Adrenal gland (tissue), 12 donors: ENCODE measurements around the gene MAPRE3. TPM values are rescaled to one million over a fixed set of nuclear protein-coding genes. Genes with fewer than 3 reads are reported as not detected.
A peak's percentile ranks its signal among the peaks of the same experiment; 100 is the strongest.

ENCODE experiments used
- DNase-seq, 7 donors: peaks; one replicate each; pipeline ENCODE4 v3.0.0-alpha.2; 2019 to 2020
- H3K27ac ChIP-seq, 5 donors: fragments of 200-600 bp; sonication (generic) in 4 of 5; 1 replicate in 3 of 5; 2 replicates in 2 of 5; pipeline versions ENCODE4 v1.5.1 to v1.8.0; 2016 to 2020; ENCODE audit warnings: mild to moderate bottlenecking in 1 of 5
- H3K27me3 ChIP-seq: fragments of 200-600 bp; 2 replicates; pipeline ENCODE4 v1.8.0; 2021
- H3K36me3 ChIP-seq, 2 donors: fragments of 200-600 bp; replicated peaks in 1 of 2; 1 replicate in 1 of 2; 2 replicates in 1 of 2; pipeline versions ENCODE4 v1.5.1 to v1.8.0; 2018 to 2022
- H3K4me1 ChIP-seq, 2 donors: fragments of 200-600 bp; replicated peaks in 1 of 2; 1 replicate in 1 of 2; 2 replicates in 1 of 2; pipeline versions ENCODE4 v1.5.1 to v1.8.0; 2018 to 2021
- H3K4me3 ChIP-seq, 4 donors: fragments of 200-600 bp; sonication (generic) in 3 of 4; one replicate each; pipeline ENCODE4 v1.5.1; 2016 to 2018
- H3K9me3 ChIP-seq, 3 donors: fragments of 200-600 bp; sonication (generic) in 1 of 3; replicated peaks in 1 of 3; 1 replicate in 2 of 3; 2 replicates in 1 of 3; pipeline versions ENCODE4 v1.5.1 to v1.8.0; 2016 to 2021
- POLR2A ChIP-seq, 2 donors: fragments of 450-650 bp; IDR thresholded peaks; one replicate each; pipeline ENCODE4 v1.6.1; 2017; ENCODE audit warnings: antibody characterized with exemption in 2 of 2, mild to moderate bottlenecking in 2 of 2, moderate library complexity in 1 of 2
- WGBS, 4 donors: extraction: QIAGEN DNeasy Blood & Tissue Kit in 2 of 4; methylation state at CpG; one replicate each; pipeline versions ENCODE4 v1.1.5 to v1.1.7; 2013 to 2017; 5-methylcytosine and 5-hydroxymethylcytosine counted together
- intact Hi-C, 2 donors: fragments of 100-400 bp; cut with DNase I; formaldehyde crosslinking; loops; one replicate each; pipeline versions ENCODE4 v1.14.1 to v1.15.0; 2022 to 2023
- polyA plus RNA-seq, 3 donors: library from polyadenylated mRNA; stranded (reverse); fragments of 200-250 nt in 2 of 3; fragments of 350-450 nt in 1 of 3; fragmentation: Illumina TruSeq in 1 of 3; extraction: RNeasy Lipid Tissue Mini Kit (QIAGEN cat#74804) in 1 of 3; gene quantifications; one replicate each; pipeline ENCODE4 v1.2.3, GENCODE V29; 2013 to 2014
- total RNA-seq, 9 donors: library from RNA; depleted of rRNA in 4 of 9; stranded (reverse); fragments of >200 nt in 4 of 9; fragments of 120-200 nt in 1 of 9; fragmentation: NEBNext Ultra II Directional in 1 of 9; extraction: Animal tissue kit (Norgen Biotek cat#: 25700) in 1 of 9; gene quantifications; one replicate each; pipeline versions ENCODE4 v1.1.0 to v1.2.4, GENCODE V29; 2013 to 2023
- TF ChIP-seq, protein P1 (sequence below), 6 experiments: fragments of 450-650 bp in 4 of 6; fragments of 200-600 bp in 2 of 6; sonication (generic) in 1 of 6; IDR thresholded peaks; 1 replicate in 5 of 6; 2 replicates in 1 of 6; pipeline versions ENCODE4 v1.5.1 to v1.8.0; 2016 to 2021; ENCODE audit warnings: antibody characterized with exemption in 6 of 6, mild to moderate bottlenecking in 2 of 6, moderate library complexity in 1 of 6
- donor health status: healthy with polysubstance abuse.
- donor health status: Bipolar disorder and iron deficiency.
- donor health status: DM: yes; HTN: yes; CAD: no.
- donor health status: DM: no; HTN: no; CAD: no.
- donor health status: DM: no; HTN: no; CAD: no.
- donor health status: DM: yes; HTN: yes; CAD: no.

The MAPRE3 gene
- total and polyA plus RNA-seq, 12 donors = 11.0 to 73.0 (median 19.3) TPM

DNA sequence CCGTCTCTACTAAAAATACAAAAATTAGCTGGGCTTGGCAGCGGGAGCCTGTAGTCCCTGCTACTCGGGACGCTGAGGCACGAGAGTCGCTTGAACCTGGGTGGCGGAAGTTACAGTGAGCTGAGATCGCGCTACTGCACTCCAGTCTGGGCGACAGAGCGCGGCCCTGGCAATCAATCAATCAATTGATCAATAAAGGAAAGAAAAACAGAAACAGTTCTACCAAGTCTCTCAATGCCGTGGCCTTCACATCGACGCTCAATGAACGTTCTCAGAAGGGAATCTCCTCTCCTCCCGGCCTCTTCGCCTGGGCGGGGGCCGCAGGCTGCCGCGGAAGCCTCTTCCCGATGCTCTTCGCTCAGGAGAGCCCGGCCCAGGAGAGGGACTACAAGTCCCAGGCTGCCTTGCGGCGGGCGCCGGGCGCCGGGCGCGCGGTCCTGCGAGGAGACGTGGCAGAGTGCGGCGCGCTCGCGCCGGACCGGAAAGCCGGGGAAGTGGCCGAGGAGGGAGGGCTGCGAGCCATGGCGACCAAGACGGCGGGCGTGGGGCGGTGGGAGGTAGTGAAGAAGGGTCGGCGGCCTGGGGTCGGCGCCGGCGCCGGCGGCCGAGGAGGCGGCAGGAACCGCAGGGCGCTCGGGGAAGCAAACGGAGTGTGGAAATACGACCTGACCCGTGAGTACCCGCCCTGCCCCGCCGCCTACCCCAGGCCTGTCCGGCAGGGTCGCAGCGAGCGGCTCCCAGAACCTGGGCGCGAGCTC lies 62.2 kb downstream of the MAPRE3 start, which contains the start of gene TMEM214:
TSS of gene TMEM214 (plus strand) at position 471 of the 758 bp plus-strand sequence. CDS start at position 522, 51 bp downstream.
- H3K9me3 ChIP-seq = no peaks in the 10 kb centered on the region
- H3K27ac ChIP-seq = peak within 1 kb of the TSS in 4 of 5 donors; percentile 62 to 87 (median 73)
- WGBS, 4 donors = 0 to 1% (median 0%) methylated on average over 27 to 76 of the region's 76 CpGs
- intact Hi-C loops = loop anchor here (5.0 to 10.0 kb wide), 2 partner anchors 50 to 52 kb away; partner anchors contain the start of gene KHK (in 1 of the 2)
- peak; percentile 88 to 94 (median 90) for DNase-seq
- H3K4me1 ChIP-seq = peaks cover 10 to 22% of the 10 kb centered on the region in 2 donors
- peak; percentile 67 to 70 for TF ChIP-seq POLR2A (IDR thresholded peaks at IDR 0.05)
- TF ChIP-seq, protein P1, sequence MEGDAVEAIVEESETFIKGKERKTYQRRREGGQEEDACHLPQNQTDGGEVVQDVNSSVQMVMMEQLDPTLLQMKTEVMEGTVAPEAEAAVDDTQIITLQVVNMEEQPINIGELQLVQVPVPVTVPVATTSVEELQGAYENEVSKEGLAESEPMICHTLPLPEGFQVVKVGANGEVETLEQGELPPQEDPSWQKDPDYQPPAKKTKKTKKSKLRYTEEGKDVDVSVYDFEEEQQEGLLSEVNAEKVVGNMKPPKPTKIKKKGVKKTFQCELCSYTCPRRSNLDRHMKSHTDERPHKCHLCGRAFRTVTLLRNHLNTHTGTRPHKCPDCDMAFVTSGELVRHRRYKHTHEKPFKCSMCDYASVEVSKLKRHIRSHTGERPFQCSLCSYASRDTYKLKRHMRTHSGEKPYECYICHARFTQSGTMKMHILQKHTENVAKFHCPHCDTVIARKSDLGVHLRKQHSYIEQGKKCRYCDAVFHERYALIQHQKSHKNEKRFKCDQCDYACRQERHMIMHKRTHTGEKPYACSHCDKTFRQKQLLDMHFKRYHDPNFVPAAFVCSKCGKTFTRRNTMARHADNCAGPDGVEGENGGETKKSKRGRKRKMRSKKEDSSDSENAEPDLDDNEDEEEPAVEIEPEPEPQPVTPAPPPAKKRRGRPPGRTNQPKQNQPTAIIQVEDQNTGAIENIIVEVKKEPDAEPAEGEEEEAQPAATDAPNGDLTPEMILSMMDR (IDR thresholded peaks at IDR 0.05) = peak in 3 of 6 experiments; percentile 19 to 42 (median 35)
- H3K4me3 ChIP-seq = peak within 1 kb of the TSS; percentile 54 to 99 (median 65)
- no peaks in the 10 kb centered on the region for H3K27me3 ChIP-seq
- H3K36me3 ChIP-seq = peaks cover 0 to 29% of the 10 kb centered on the region in 2 donors

DNA sequence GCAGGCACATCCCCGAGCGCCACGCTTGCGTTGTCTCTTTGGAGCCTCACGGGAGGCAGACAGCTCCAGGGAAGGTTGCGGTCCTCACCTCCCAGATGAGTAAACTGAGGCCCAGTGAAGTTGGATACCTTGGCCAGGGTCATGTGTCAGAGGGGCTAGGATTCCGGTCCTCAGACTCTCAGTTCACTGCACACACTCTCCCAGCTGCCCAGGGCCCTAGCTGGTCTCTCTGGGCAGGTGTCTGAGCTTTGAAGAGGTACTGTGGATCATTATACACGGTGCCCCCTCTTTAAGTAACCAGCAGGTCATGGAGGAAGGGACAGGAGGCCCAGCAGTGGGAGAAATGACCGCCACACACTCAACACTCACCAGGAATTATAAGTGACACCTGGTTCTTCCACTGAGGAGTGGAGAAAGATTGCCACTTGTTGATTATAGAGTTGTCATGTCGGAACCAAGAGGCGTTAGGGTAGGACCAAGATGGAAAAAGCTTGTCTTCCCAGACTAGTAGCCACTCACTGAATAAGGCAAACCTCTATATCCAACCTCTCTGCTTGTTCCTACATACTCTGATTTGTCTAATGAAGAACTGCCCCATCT lies 62.9 kb downstream of the MAPRE3 start:
- Histone ChIP-seq H3K4me3 (peak overlapping the region; percentile 54 to 99 (median 65)), H3K36me3 (peaks cover 0 to 36% of the 10 kb centered on the region in 2 donors), H3K27ac (peak overlapping the region in 4 of 5 donors; percentile 62 to 87 (median 73)), H3K9me3 (no peaks in the 10 kb centered on the region), H3K27me3 (no peaks in the 10 kb centered on the region), H3K4me1 (peaks cover 10 to 22% of the 10 kb centered on the region in 2 donors)
- no peak for DNase-seq
- 14 to 28% (median 15%) methylated on average over 5 to 11 of the region's 11 CpGs for WGBS, 4 donors
- no peak for TF ChIP-seq POLR2A (IDR thresholded peaks at IDR 0.05)
- intact Hi-C loops = loop anchor here (5.0 to 10.0 kb wide), 2 partner anchors 49 to 51 kb away; partner anchors contain the start of gene KHK (in 1 of the 2)

DNA sequence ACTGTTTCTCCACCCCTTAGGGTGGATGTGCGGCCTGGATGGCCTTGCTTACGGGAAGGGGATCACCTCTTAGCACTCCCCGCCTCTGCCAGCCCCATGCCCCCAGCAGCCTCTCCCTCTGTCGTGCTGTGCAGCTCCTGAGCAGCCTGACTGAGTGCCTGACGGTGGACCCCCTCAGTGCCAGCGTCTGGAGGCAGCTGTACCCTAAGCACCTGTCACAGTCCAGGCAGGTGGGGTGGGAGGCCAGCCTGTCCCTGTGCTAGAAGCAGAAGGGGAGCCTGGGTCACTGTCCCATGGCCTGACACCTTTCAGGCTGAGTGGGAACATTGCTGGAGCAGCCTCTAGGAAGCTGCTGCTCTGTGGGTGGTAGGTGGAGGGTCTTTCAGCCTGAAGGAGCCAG lies 67.6 kb downstream of the MAPRE3 start:
- no peak overlapping the region for H3K27ac ChIP-seq
- no peak for TF ChIP-seq POLR2A (IDR thresholded peaks at IDR 0.05)
- H3K9me3 ChIP-seq = no peaks in the 10 kb centered on the region
- intact Hi-C loops = loop anchor here in 1 of 2 donors (10.0 kb wide), 1 partner anchor 47 kb away; the partner anchor contains the start of gene KHK
- H3K36me3 ChIP-seq = peaks cover 0 to 70% of the 10 kb centered on the region in 2 donors
- no peak for DNase-seq
- peaks cover 15 to 30% of the 10 kb centered on the region in 2 donors for H3K4me1 ChIP-seq
- WGBS, 4 donors = 90 to 100% (median 91%) methylated on average over 1 to 6 of the region's 6 CpGs
- H3K27me3 ChIP-seq = no peaks in the 10 kb centered on the region
- no peak overlapping the region for H3K4me3 ChIP-seq

DNA sequence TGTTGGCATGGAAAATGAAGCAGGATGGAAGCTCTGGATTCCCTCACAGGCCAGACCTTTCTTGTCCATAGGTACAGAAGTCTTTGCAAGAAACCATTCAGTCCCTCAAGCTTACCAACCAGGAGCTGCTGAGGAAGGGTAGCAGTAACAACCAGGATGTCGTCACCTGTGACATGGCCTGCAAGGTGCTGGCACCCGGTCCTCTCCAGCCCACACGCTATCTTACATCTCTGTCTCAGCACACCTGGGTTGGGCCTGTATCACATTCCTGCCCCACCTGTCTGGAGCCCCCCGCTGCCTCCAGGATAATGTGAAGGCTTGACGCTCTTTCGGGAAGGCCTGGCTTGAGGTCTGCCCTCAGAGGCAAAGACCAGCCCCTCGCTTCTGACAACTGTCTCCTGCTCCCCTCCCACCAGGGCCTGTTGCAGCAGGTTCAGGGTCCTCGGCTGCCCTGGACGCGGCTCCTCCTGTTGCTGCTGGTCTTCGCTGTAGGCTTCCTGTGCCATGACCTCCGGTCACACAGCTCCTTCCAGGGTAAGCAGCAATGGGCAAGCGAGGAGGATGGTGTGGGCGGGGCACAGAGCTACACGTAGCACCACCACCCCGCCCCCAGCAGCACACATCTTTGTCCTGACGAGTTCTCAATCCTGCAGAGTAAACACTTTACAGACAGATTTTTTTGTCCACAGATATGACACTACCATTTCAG lies 68.3 kb downstream of the MAPRE3 start:
- Histone ChIP-seq H3K36me3 (peaks cover 0 to 70% of the 10 kb centered on the region in 2 donors), H3K4me3 (no peak overlapping the region), H3K4me1 (peaks cover 11 to 26% of the 10 kb centered on the region in 2 donors), H3K9me3 (no peaks in the 10 kb centered on the region), H3K27ac (no peak overlapping the region), H3K27me3 (no peaks in the 10 kb centered on the region)
- TF ChIP-seq, protein P1 (IDR thresholded peaks at IDR 0.05) = no peak
- no peak for TF ChIP-seq POLR2A (IDR thresholded peaks at IDR 0.05)
- WGBS, 4 donors = 88 to 93% (median 91%) methylated on average over 11 to 17 of the region's 17 CpGs
- DNase-seq = no peak
- intact Hi-C loops = loop anchor here in 1 of 2 donors (10.0 kb wide), 1 partner anchor 46 kb away; the partner anchor contains the start of gene KHK
